Skeletal muscle satellite cell (primary cell): Measurements from ENCODE around the gene NEMP2.

Experiments
- H3K27me3 ChIP-seq: 2 replicates; pipeline ENCODE4 v1.7.0; 2013; ENCODE audit warnings: low read length; ENCODE audit not compliant: control insufficient read depth, insufficient read depth
- H3K36me3 ChIP-seq: 2 replicates; pipeline ENCODE4 v1.7.0; 2013; ENCODE audit warnings: mild to moderate bottlenecking, control low read depth, low read length; ENCODE audit not compliant: insufficient read depth
- H3K4me1 ChIP-seq: 2 replicates; pipeline ENCODE4 v1.7.0; 2013; ENCODE audit warnings: low read length; ENCODE audit not compliant: control insufficient read depth, insufficient read depth
- H3K4me2 ChIP-seq: 2 replicates; pipeline ENCODE4 v1.7.0; 2013; ENCODE audit warnings: mild to moderate bottlenecking, low read length
- H3K4me3 ChIP-seq: 2 replicates; pipeline ENCODE4 v1.7.0; 2013; ENCODE audit warnings: low read length
- H3K9ac ChIP-seq: 2 replicates; pipeline ENCODE4 v1.7.0; 2013; ENCODE audit warnings: mild to moderate bottlenecking, low read depth, low read length, moderate library complexity
- H3K9me3 ChIP-seq: replicated peaks from 2 replicates; pipeline ENCODE4 v1.7.0; 2013; ENCODE audit warnings: mild to moderate bottlenecking, control low read depth, low read length

NEMP2 gene

GRCh38 chr2:190533175-190533967 is 1.2 kb downstream of the NEMP2 start:
- H3K4me3 ChIP-seq = peak overlapping the region; percentile 69
- no peaks in the 10 kb centered on the region for H3K9me3 ChIP-seq
- peaks cover 3% of the 10 kb centered on the region for H3K36me3 ChIP-seq
- peaks cover 10% of the 10 kb centered on the region for H3K4me1 ChIP-seq
- H3K27me3 ChIP-seq = no peaks in the 10 kb centered on the region
- H3K9ac ChIP-seq = peak overlapping the region; percentile 91
- H3K4me2 ChIP-seq = peak overlapping the region; percentile 85

GRCh38 chr2:190532581-190532980 is 1.9 kb downstream of the NEMP2 start:
- Histone ChIP-seq H3K36me3 (peaks cover 3% of the 10 kb centered on the region), H3K4me3 (no peak overlapping the region), H3K4me1 (peaks cover 10% of the 10 kb centered on the region), H3K4me2 (peak overlapping the region; percentile 14), H3K27me3 (no peaks in the 10 kb centered on the region), H3K9me3 (no peaks in the 10 kb centered on the region), H3K9ac (no peak overlapping the region)

- Histone ChIP-seq H3K4me1 (peaks cover 7% of the 10 kb centered on the region), H3K9ac (no peak overlapping the region), H3K27me3 (no peaks in the 10 kb centered on the region), H3K4me3 (no peak overlapping the region), H3K4me2 (no peak overlapping the region), H3K36me3 (no peaks in the 10 kb centered on the region), H3K9me3 (no peaks in the 10 kb centered on the region)
Measured at GRCh38 chr2:190530248-190530900, 4.1 kb downstream of the NEMP2 start.

GRCh38 chr2:190529486-190530247 is 4.9 kb downstream of the NEMP2 start:
- Histone ChIP-seq H3K4me1 (peaks cover 7% of the 10 kb centered on the region), H3K4me3 (no peak overlapping the region)

GRCh38 chr2:190528521-190529001 is 6.0 kb downstream of the NEMP2 start:
- no peak overlapping the region for H3K4me2 ChIP-seq
- peaks cover 2% of the 10 kb centered on the region for H3K4me1 ChIP-seq
- no peaks in the 10 kb centered on the region for H3K9me3 ChIP-seq
- no peaks in the 10 kb centered on the region for H3K36me3 ChIP-seq
- no peaks in the 10 kb centered on the region for H3K27me3 ChIP-seq
- H3K9ac ChIP-seq = no peak overlapping the region
- H3K4me3 ChIP-seq = no peak overlapping the region

More at GRCh38 chr2:190529486-190530247, 4.9 kb downstream of the NEMP2 start:
- no peaks in the 10 kb centered on the region for H3K27me3 ChIP-seq
- no peaks in the 10 kb centered on the region for H3K36me3 ChIP-seq
- H3K9me3 ChIP-seq = no peaks in the 10 kb centered on the region
- no peak overlapping the region for H3K9ac ChIP-seq
- H3K4me2 ChIP-seq = no peak overlapping the region

- no peak overlapping the region for H3K4me2 ChIP-seq
- no peak overlapping the region for H3K9ac ChIP-seq
- no peaks in the 10 kb centered on the region for H3K4me1 ChIP-seq
- no peaks in the 10 kb centered on the region for H3K9me3 ChIP-seq
- H3K36me3 ChIP-seq = no peaks in the 10 kb centered on the region
- no peaks in the 10 kb centered on the region for H3K27me3 ChIP-seq
- no peak overlapping the region for H3K4me3 ChIP-seq
Measured at GRCh38 chr2:190527918-190528317, 6.6 kb downstream of the NEMP2 start.

GRCh38 chr2:190527214-190527613 is 7.3 kb downstream of the NEMP2 start:
- Histone ChIP-seq H3K4me1 (no peaks in the 10 kb centered on the region), H3K9me3 (no peaks in the 10 kb centered on the region), H3K9ac (no peak overlapping the region), H3K36me3 (no peaks in the 10 kb centered on the region), H3K4me3 (no peak overlapping the region), H3K4me2 (no peak overlapping the region), H3K27me3 (no peaks in the 10 kb centered on the region)

- Histone ChIP-seq H3K4me1 (no peaks in the 10 kb centered on the region), H3K4me3 (no peak overlapping the region), H3K9me3 (no peaks in the 10 kb centered on the region), H3K36me3 (no peaks in the 10 kb centered on the region), H3K9ac (no peak overlapping the region), H3K27me3 (no peaks in the 10 kb centered on the region), H3K4me2 (no peak overlapping the region)
Measured at GRCh38 chr2:190526105-190526750, 8.3 kb downstream of the NEMP2 start.

- H3K9me3 ChIP-seq = no peaks in the 10 kb centered on the region
- H3K4me1 ChIP-seq = no peaks in the 10 kb centered on the region
- H3K27me3 ChIP-seq = no peaks in the 10 kb centered on the region
- H3K4me2 ChIP-seq = no peak overlapping the region
- H3K4me3 ChIP-seq = no peak overlapping the region
- H3K36me3 ChIP-seq = no peaks in the 10 kb centered on the region
- H3K9ac ChIP-seq = no peak overlapping the region
Measured at GRCh38 chr2:190524928-190525327, 9.6 kb downstream of the NEMP2 start.

- Histone ChIP-seq H3K4me3 (no peak overlapping the region), H3K4me2 (no peak overlapping the region), H3K9ac (no peak overlapping the region), H3K4me1 (no peaks in the 10 kb centered on the region), H3K9me3 (no peaks in the 10 kb centered on the region), H3K36me3 (no peaks in the 10 kb centered on the region), H3K27me3 (no peaks in the 10 kb centered on the region)
Measured at GRCh38 chr2:190519975-190520767, 14.4 kb downstream of the NEMP2 start.
